HCT116 (cell line): ENCODE results near the gene WASF1. TPM values are rescaled to one million over a fixed set of nuclear protein-coding genes. Genes with fewer than 3 reads are reported as not detected.

Experiments used
- ATAC-seq: fragments of 200-7000 bp; cut with Tn5 transposase; 2 replicates; pipeline ENCODE4 v1.9.1; 2020; ENCODE audit warnings: mild to moderate bottlenecking, moderate library complexity
- BruUV-seq: library from RNA; stranded (reverse); fragments of 400-500 nt; replicated peaks from 2 replicates; lab custom pipeline; 2021; lab: Mats Ljungman, UMichigan
- CTCF ChIA-PET: fragments of 300-600 bp; sonication (Branson Sonifier 250); formaldehyde crosslinking; loops from one replicate; lab custom pipeline; 2021; ENCODE audit warnings: antibody characterized with exemption; lab: Charles Lee
- POLR2A ChIA-PET: fragments of 300-600, 350-600 bp; sonication (Branson Sonifier 250); formaldehyde crosslinking; loops from one replicate; lab custom pipeline; 2021; ENCODE audit warnings: antibody characterized with exemption; lab: Charles Lee
- RAD21 ChIA-PET, 2 experiments: fragments of 300-600 bp; sonication (Branson Sonifier 250); formaldehyde crosslinking; loops; one replicate each; lab custom pipeline; 2023; ENCODE audit warnings: low total read pairs in 2 of 2; ENCODE audit not compliant: uncharacterized antibody in 2 of 2, unreplicated experiment in 2 of 2, low non-redundant PET in 1 of 2; lab: Charles Lee
- DNase-seq: peaks from one replicate; pipeline ENCODE4 v3.0.0-alpha.2; 2010; ENCODE audit warnings: low read depth, low spot score
- H2AFZ ChIP-seq: fragments of 200-600 bp; shearing (Covaris generic), sonication (generic); 2 replicates; pipeline ENCODE4 v1.6.1; 2017; ENCODE audit warnings: low read depth, mixed run types, mixed read lengths, antibody characterized with exemption, low read length; ENCODE audit not compliant: poor library complexity, severe bottlenecking
- H3K27ac ChIP-seq: 2 replicates; pipeline ENCODE4 v1.5.1; 2012; ENCODE audit warnings: low read depth, low read length
- H3K27me3 ChIP-seq: fragments of 200-600 bp; sonication (generic); 2 replicates; pipeline ENCODE4 v1.6.1; 2016; ENCODE audit warnings: mixed run types, low read length, mixed read lengths; ENCODE audit not compliant: insufficient read depth
- H3K36me3 ChIP-seq, 2 experiments: fragments of 200-500 bp in 1 of 2; fragments of 200-600 bp in 1 of 2; sonication (Bioruptor generic) in 1 of 2; sonication (generic) in 1 of 2; 2 replicates each; pipeline versions ENCODE4 v1.5.1 to v1.6.1; 2014 to 2016; ENCODE audit warnings: low read length in 2 of 2, inconsistent platforms in 1 of 2, mixed read lengths in 1 of 2, mixed run types in 1 of 2; ENCODE audit not compliant: insufficient read depth in 2 of 2, control insufficient read depth in 1 of 2
- H3K4me1 ChIP-seq, 2 experiments: fragments of 200-600 bp in 1 of 2; sonication (generic) in 1 of 2; 2 replicates each; pipeline versions ENCODE4 v1.5.1 to v1.6.1; 2012 to 2017; ENCODE audit warnings: low read length in 2 of 2, inconsistent platforms in 1 of 2, mild to moderate bottlenecking in 1 of 2, mixed read lengths in 1 of 2, mixed run types in 1 of 2, moderate library complexity in 1 of 2; ENCODE audit not compliant: insufficient read depth in 2 of 2, control insufficient read depth in 1 of 2
- H3K4me2 ChIP-seq: fragments of 200-600 bp; sonication (generic); 2 replicates; pipeline ENCODE4 v1.6.1; 2017; ENCODE audit warnings: mixed run types, low read length, mixed read lengths
- H3K4me3 ChIP-seq, 2 experiments: fragments of 200-600 bp in 1 of 2; sonication (generic) in 1 of 2; replicated peaks in 1 of 2; 2 replicates each; pipeline ENCODE4 v1.5.1; 2011 to 2016; ENCODE audit warnings: low read length in 2 of 2, control low read depth in 1 of 2, low read depth in 1 of 2, mild to moderate bottlenecking in 1 of 2, mixed read lengths in 1 of 2, mixed run types in 1 of 2
- H3K79me2 ChIP-seq: fragments of 200-600 bp; sonication (generic); 2 replicates; pipeline ENCODE4 v1.6.1; 2017; ENCODE audit warnings: mild to moderate bottlenecking, mixed run types, low read length, moderate library complexity, mixed read lengths; ENCODE audit not compliant: insufficient read depth
- H3K9ac ChIP-seq: fragments of 200-600 bp; sonication (generic); 2 replicates; pipeline ENCODE4 v1.6.1; 2016; ENCODE audit warnings: low read length, mixed read lengths
- H3K9me2 ChIP-seq: fragments of 200-600 bp; sonication (generic), shearing (Covaris generic); 2 replicates; pipeline ENCODE4 v1.6.1; 2017; ENCODE audit warnings: mixed run types, mild to moderate bottlenecking, moderate library complexity; ENCODE audit not compliant: insufficient read depth
- H3K9me3 ChIP-seq, 2 experiments: fragments of 200-500 bp in 1 of 2; fragments of 200-600 bp in 1 of 2; sonication (Bioruptor generic) in 1 of 2; sonication (generic) in 1 of 2; 2 replicates each; pipeline ENCODE4 v1.6.1; 2014 to 2017; ENCODE audit warnings: low read length in 2 of 2, mixed read lengths in 2 of 2, inconsistent platforms in 1 of 2, low read depth in 1 of 2, mild to moderate bottlenecking in 1 of 2, mixed run types in 1 of 2, moderate library complexity in 1 of 2; ENCODE audit not compliant: control insufficient read depth in 1 of 2, insufficient read depth in 1 of 2
- H4K20me1 ChIP-seq: fragments of 200-600 bp; sonication (generic), shearing (Covaris generic); 2 replicates; pipeline ENCODE4 v1.6.1; 2017; ENCODE audit warnings: mixed run types, mild to moderate bottlenecking, moderate library complexity; ENCODE audit not compliant: insufficient read depth
- CEBPB ChIP-seq: IDR thresholded peaks from 2 replicates; pipeline ENCODE4 v1.6.1; 2012; ENCODE audit warnings: low read depth
- CTCF ChIP-seq, 3 experiments: fragments of 200-600 bp in 1 of 3; sonication (generic) in 1 of 3; IDR thresholded peaks in 2 of 3; conservative IDR thresholded peaks in 1 of 3; 2 replicates each; pipeline ENCODE4 v1.5.1; 2012 to 2017; ENCODE audit warnings: low read depth in 2 of 3, low read length in 2 of 3, antibody characterized with exemption in 1 of 3, borderline replicate concordance in 1 of 3, control low read depth in 1 of 3, mild to moderate bottlenecking in 1 of 3, mixed read lengths in 1 of 3, mixed run types in 1 of 3, moderate library complexity in 1 of 3; ENCODE audit not compliant: insufficient read depth in 1 of 3
- EGR1 ChIP-seq: IDR thresholded peaks from 2 replicates; pipeline ENCODE4 v1.6.1; 2012; ENCODE audit warnings: low read depth
- ELF1 ChIP-seq: IDR thresholded peaks from 2 replicates; pipeline ENCODE4 v1.6.1; 2012; ENCODE audit warnings: low read depth, borderline replicate concordance
- EZH2phosphoT487 ChIP-seq: fragments of 200-600 bp; IDR thresholded peaks from 2 replicates; pipeline ENCODE4 v1.6.1; 2018; ENCODE audit warnings: antibody characterized with exemption, borderline replicate concordance
- FOSL1 ChIP-seq: IDR thresholded peaks from 2 replicates; pipeline ENCODE4 v1.6.1; 2012; ENCODE audit warnings: low read depth
- JUND ChIP-seq: IDR thresholded peaks from 2 replicates; pipeline ENCODE4 v1.6.1; 2012
- MAX ChIP-seq: IDR thresholded peaks from 2 replicates; pipeline ENCODE4 v1.6.1; 2012
- POLR2A ChIP-seq: IDR thresholded peaks from 2 replicates; pipeline ENCODE4 v1.7.0; 2011; ENCODE audit warnings: borderline replicate concordance; ENCODE audit not compliant: insufficient read depth, insufficient read length; ENCODE audit errors: extremely low read depth
- RAD21 ChIP-seq: IDR thresholded peaks from 2 replicates; pipeline ENCODE4 v1.6.1; 2012; ENCODE audit warnings: low read depth, mild to moderate bottlenecking
- REST ChIP-seq: IDR thresholded peaks from 2 replicates; pipeline ENCODE4 v1.6.1; 2012; ENCODE audit warnings: low read depth
- SIN3A ChIP-seq: IDR thresholded peaks from 2 replicates; pipeline ENCODE4 v1.6.1; 2012; ENCODE audit warnings: low read depth
- TCF7L2 ChIP-seq: IDR thresholded peaks from 2 replicates; pipeline ENCODE4 v1.7.0; 2011; ENCODE audit warnings: borderline replicate concordance, inconsistent platforms; ENCODE audit not compliant: insufficient read depth, insufficient read length; ENCODE audit errors: extremely low read depth
- YY1 ChIP-seq: IDR thresholded peaks from 2 replicates; pipeline ENCODE4 v1.6.1; 2011; ENCODE audit warnings: low read length, low read depth, moderate library complexity, mild to moderate bottlenecking; ENCODE audit not compliant: insufficient replicate concordance; ENCODE audit errors: extremely low read depth
- ZBTB33 ChIP-seq: IDR thresholded peaks from 2 replicates; pipeline ENCODE4 v1.6.1; 2011; ENCODE audit warnings: mild to moderate bottlenecking, low read length, moderate library complexity; ENCODE audit not compliant: insufficient replicate concordance; ENCODE audit errors: extremely low read depth
- ZFX ChIP-seq: fragments of 450-650 bp; IDR thresholded peaks from 2 replicates; pipeline ENCODE4 v1.6.1; 2017
- ZNF274 ChIP-seq: fragments of 200-500 bp; sonication (Bioruptor generic); IDR thresholded peaks from 2 replicates; pipeline ENCODE4 v1.6.1; 2014; ENCODE audit warnings: mild to moderate bottlenecking, low read depth, low read length, inconsistent platforms
- intact Hi-C: fragments of 100-400 bp; cut with micrococcal nuclease; formaldehyde crosslinking; loops from 2 replicates; pipeline ENCODE4 v1.10.0; 2022
- total RNA-seq: library from RNA; stranded (reverse); gene quantifications from one replicate; pipeline ENCODE4 v1.2.1, GENCODE V29; 2021; ENCODE audit not compliant: unreplicated experiment

Gene WASF1
- total RNA-seq, 1 experiment from 2014 or later = 25.9 TPM

GRCh38 chr6:110105296-110105695 is 74.2 kb downstream of the WASF1 start:
- Histone ChIP-seq H3K27ac (no peak overlapping the region), H3K36me3 (peaks cover 0 to 13% of the 10 kb centered on the region in 2 experiments; a peak in 2 of 4 replicates), H3K79me2 (no peaks in the 10 kb centered on the region), H4K20me1 (no peaks in the 10 kb centered on the region), H3K4me1 (no peaks in the 10 kb centered on the region), H3K9me2 (no peaks in the 10 kb centered on the region), H3K4me2 (no peak overlapping the region), H3K4me3 (no peak overlapping the region), H3K9me3 (no peaks in the 10 kb centered on the region), H2AFZ (no peak overlapping the region), H3K9ac (no peak overlapping the region), H3K27me3 (no peaks in the 10 kb centered on the region)
- ChIA-PET POLR2A (no interaction called here), CTCF (no interaction called here), RAD21 (no interaction called here)
- TF ChIP-seq MAX = no peak
- no peak for TF ChIP-seq CEBPB
- no peak for TF ChIP-seq YY1
- TF ChIP-seq ELF1 = no peak
- TF ChIP-seq CTCF (IDR thresholded peaks at IDR 0.05 in 2 of 3, conservative IDR thresholded peaks at IDR 0.05 in 1 of 3; ENCODE audit: borderline replicate concordance in 1 of 3, insufficient read depth in 1 of 3, low read depth in 2 of 3, low read length in 2 of 3) = no peak
- TF ChIP-seq POLR2A = no peak
- no peak for TF ChIP-seq RAD21
- no peak for TF ChIP-seq ZNF274
- no peak for TF ChIP-seq TCF7L2
- TF ChIP-seq EGR1 = no peak
- TF ChIP-seq FOSL1 = no peak
- TF ChIP-seq EZH2phosphoT487 = no peak
- TF ChIP-seq ZFX = no peak
- no peak for TF ChIP-seq REST
- TF ChIP-seq SIN3A = no peak
- no peak for TF ChIP-seq JUND
- no peak for TF ChIP-seq ZBTB33
- ATAC-seq = no peak
- intact Hi-C loops = no loop called here
- BruUV-seq = no TSS peak
- DNase-seq = no peak
